IMR-90 (cell line): Measurements from ENCODE around the gene TAX1BP1. TPM values are rescaled to one million over a fixed set of nuclear protein-coding genes. Genes with fewer than 3 reads are reported as not detected.
A peak's percentile ranks its signal among the peaks of the same experiment; 100 is the strongest.

ENCODE experiments used
- ATAC-seq: fragments of 200-7000 bp; cut with Tn5 transposase; 2 replicates; pipeline ENCODE4 v1.9.1; 2020; ENCODE audit warnings: low read depth, mild to moderate bottlenecking, moderate library complexity
- BruUV-seq: library from RNA; stranded (reverse); fragments of 400-500 nt; replicated peaks from 2 replicates; lab custom pipeline; 2021; lab: Mats Ljungman, UMichigan
- CTCF ChIA-PET: fragments of 300-600 bp; formaldehyde crosslinking; extraction: SDS; loops from one replicate; lab custom pipeline; 2021; ENCODE audit warnings: antibody characterized with exemption; lab: Yijun Ruan, JAX
- POLR2A ChIA-PET: fragments of 300-600 bp; sonication (Branson Sonifier 250); formaldehyde crosslinking; loops from one replicate; lab custom pipeline; 2022; ENCODE audit warnings: antibody characterized with exemption; ENCODE audit not compliant: unreplicated experiment; lab: Charles Lee
- DNase-seq: peaks from one replicate; pipeline ENCODE4 v3.0.0; 2013
- H2AFZ ChIP-seq: replicated peaks from 2 replicates; pipeline ENCODE3; 2013; ENCODE audit warnings: low read length, mild to moderate bottlenecking; ENCODE audit not compliant: poor library complexity
- H2AK5ac ChIP-seq: 2 replicates; pipeline ENCODE4 v1.6.1; 2013; ENCODE audit warnings: low read depth, low read length, inconsistent platforms
- H2AK9ac ChIP-seq: replicated peaks from 2 replicates; pipeline ENCODE3; 2013; ENCODE audit warnings: mild to moderate bottlenecking, low read depth, low read length, moderate library complexity; ENCODE audit not compliant: poor library complexity
- H2BK120ac ChIP-seq: 2 replicates; pipeline ENCODE4 v1.6.1; 2013; ENCODE audit warnings: low read depth, low read length, inconsistent platforms
- H2BK15ac ChIP-seq: 3 replicates; pipeline ENCODE4 v1.6.1; 2013; ENCODE audit warnings: low read depth, low read length, inconsistent platforms
- H2BK20ac ChIP-seq: 2 replicates; pipeline ENCODE4 v1.6.1; 2013; ENCODE audit warnings: low read depth, mild to moderate bottlenecking, inconsistent platforms, low read length, moderate library complexity
- H2BK5ac ChIP-seq: 2 replicates; pipeline ENCODE4 v1.6.1; 2013; ENCODE audit warnings: mild to moderate bottlenecking, low read depth, low read length, inconsistent platforms; ENCODE audit not compliant: poor library complexity, severe bottlenecking
- H3K14ac ChIP-seq: replicated peaks from 2 replicates; pipeline ENCODE4 v1.6.1; 2013; ENCODE audit warnings: low read depth, low read length, inconsistent platforms
- H3K18ac ChIP-seq: 2 replicates; pipeline ENCODE4 v1.6.1; 2013; ENCODE audit warnings: low read depth, low read length, control low read depth
- H3K23ac ChIP-seq: 2 replicates; pipeline ENCODE4 v1.6.1; 2013; ENCODE audit warnings: low read depth, low read length, inconsistent platforms
- H3K27ac ChIP-seq: 2 replicates; pipeline ENCODE4 v1.5.1; 2013; ENCODE audit warnings: mild to moderate bottlenecking, control low read depth, low read length; ENCODE audit not compliant: insufficient read depth
- H3K27me3 ChIP-seq: 2 replicates; pipeline ENCODE4 v1.6.1; 2013; ENCODE audit warnings: low read length; ENCODE audit not compliant: control insufficient read depth, insufficient read depth
- H3K36me3 ChIP-seq: 2 replicates; pipeline ENCODE4 v1.6.1; 2013; ENCODE audit warnings: low read length, mixed read lengths; ENCODE audit not compliant: control insufficient read depth, insufficient read depth
- H3K4ac ChIP-seq: 2 replicates; pipeline ENCODE4 v1.6.1; 2013; ENCODE audit warnings: low read depth, low read length, inconsistent platforms
- H3K4me1 ChIP-seq: 2 replicates; pipeline ENCODE4 v1.6.1; 2013; ENCODE audit warnings: low read length, mixed read lengths; ENCODE audit not compliant: control insufficient read depth, insufficient read depth
- H3K4me2 ChIP-seq: 2 replicates; pipeline ENCODE4 v1.6.1; 2013; ENCODE audit warnings: low read depth, mild to moderate bottlenecking, control low read depth, low read length, moderate library complexity
- H3K4me3 ChIP-seq: 2 replicates; pipeline ENCODE4 v1.5.1; 2013; ENCODE audit warnings: low read depth, mild to moderate bottlenecking, control low read depth, low read length, moderate library complexity; ENCODE audit not compliant: insufficient read depth
- H3K56ac ChIP-seq: 2 replicates; pipeline ENCODE4 v1.6.1; 2013; ENCODE audit warnings: low read length, inconsistent platforms; ENCODE audit not compliant: insufficient read depth; ENCODE audit errors: extremely low read depth
- H3K79me1 ChIP-seq, 2 experiments: 2 replicates each; pipeline ENCODE4 v1.6.1; 2013; ENCODE audit warnings: low read length in 2 of 2, inconsistent platforms in 1 of 2, low read depth in 1 of 2
- H3K9ac ChIP-seq: 2 replicates; pipeline ENCODE4 v1.6.1; 2013; ENCODE audit warnings: low read depth, low read length, control low read depth
- H3K9me1 ChIP-seq: 2 replicates; pipeline ENCODE4 v1.6.1; 2013; ENCODE audit warnings: low read length, inconsistent platforms; ENCODE audit not compliant: insufficient read depth
- H3K9me3 ChIP-seq: 2 replicates; pipeline ENCODE4 v1.6.1; 2013; ENCODE audit warnings: low read length; ENCODE audit not compliant: control insufficient read depth, insufficient read depth
- H4K20me1 ChIP-seq: 2 replicates; pipeline ENCODE4 v1.6.1; 2013; ENCODE audit warnings: low read length, inconsistent platforms; ENCODE audit not compliant: insufficient read depth
- H4K5ac ChIP-seq: 2 replicates; pipeline ENCODE4 v1.6.1; 2013; ENCODE audit warnings: mild to moderate bottlenecking, low read depth, low read length, control low read depth
- H4K8ac ChIP-seq, 2 experiments: 2 replicates each; pipeline ENCODE4 v1.6.1; 2013; ENCODE audit warnings: low read depth in 2 of 2, low read length in 2 of 2, control low read depth in 1 of 2, inconsistent platforms in 1 of 2
- H4K91ac ChIP-seq: 2 replicates; pipeline ENCODE4 v1.6.1; 2013; ENCODE audit warnings: low read depth, low read length, inconsistent platforms; ENCODE audit not compliant: insufficient read depth
- BHLHE40 ChIP-seq: fragments of 150-350 bp; IDR thresholded peaks from 2 replicates; pipeline ENCODE4 v1.6.1; 2016; ENCODE audit warnings: mild to moderate bottlenecking, low read depth, low read length
- CHD1 ChIP-seq: IDR thresholded peaks from 2 replicates; pipeline ENCODE4 v1.6.1; 2012; ENCODE audit warnings: low read depth, low read length, improper control_type of control experiment
- ELK1 ChIP-seq: fragments of 150-350 bp; IDR thresholded peaks from 2 replicates; pipeline ENCODE4 v1.6.1; 2016; ENCODE audit warnings: low read depth, mild to moderate bottlenecking, low read length, moderate library complexity, borderline replicate concordance
- FOS ChIP-seq: fragments of 150-350 bp; IDR thresholded peaks from 2 replicates; pipeline ENCODE4 v1.6.1; 2016; ENCODE audit warnings: low read depth, low read length
- MAFK ChIP-seq: IDR thresholded peaks from 2 replicates; pipeline ENCODE4 v1.6.1; 2012; ENCODE audit warnings: low read depth, low read length, improper control_type of control experiment
- MAZ ChIP-seq: IDR thresholded peaks from 2 replicates; pipeline ENCODE4 v1.6.1; 2012; ENCODE audit warnings: low read depth, mild to moderate bottlenecking, low read length, improper control_type of control experiment, moderate library complexity, borderline replicate concordance
- MXI1 ChIP-seq: IDR thresholded peaks from 2 replicates; pipeline ENCODE4 v1.6.1; 2012; ENCODE audit warnings: low read depth, mild to moderate bottlenecking, low read length, moderate library complexity, borderline replicate concordance
- POLR2A ChIP-seq: IDR thresholded peaks from 2 replicates; pipeline ENCODE4 v1.6.1; 2012; ENCODE audit warnings: mild to moderate bottlenecking, low read depth, low read length
- RAD21 ChIP-seq: IDR thresholded peaks from 2 replicates; pipeline ENCODE4 v1.6.1; 2012; ENCODE audit warnings: low read length, improper control_type of control experiment
- RCOR1 ChIP-seq: IDR thresholded peaks from 2 replicates; pipeline ENCODE4 v1.6.1; 2012; ENCODE audit warnings: mild to moderate bottlenecking, low read length, improper control_type of control experiment; ENCODE audit not compliant: insufficient replicate concordance
- RFX5 ChIP-seq: IDR thresholded peaks from 2 replicates; pipeline ENCODE4 v1.8.0; 2012; ENCODE audit warnings: low read depth, mild to moderate bottlenecking, low read length, moderate library complexity
- WGBS, 2 experiments: methylation state at CpG; one replicate each; pipeline versions ENCODE4 v1.1.5 to v1.1.7; 2013; ENCODE audit warnings: missing lambda C conversion rate in 2 of 2; ENCODE audit not compliant: insufficient read length in 1 of 2; ENCODE audit errors: extremely low coverage in 2 of 2; 5-methylcytosine and 5-hydroxymethylcytosine counted together
- dilution Hi-C: fragments of 300-500 bp; cut with HindIII; formaldehyde crosslinking; loops from one replicate; pipeline ENCODE4 v1.14.3; 2018; ENCODE audit warnings: low sequenced_read_pairs; ENCODE audit not compliant: unreplicated experiment
- in situ Hi-C: fragments of 300-500 bp; cut with MboI; formaldehyde crosslinking; loops from 3 replicates; pipeline ENCODE4 v1.14.3; 2019; ENCODE audit warnings: low sequenced_read_pairs, inconsistent platforms, mixed read lengths
- intact Hi-C: fragments of 100-400 bp; cut with micrococcal nuclease; formaldehyde crosslinking; loops from 2 replicates; pipeline ENCODE4 v1.10.0; 2022
- polyA plus RNA-seq, 3 experiments: library from polyadenylated mRNA; depleted of rRNA; stranded (reverse); fragments of >200 nt; gene quantifications; 2 replicates each; pipeline ENCODE4 v1.2.3, GENCODE V29; 2012; ENCODE audit warnings: low replicate concordance in 1 of 3
- total RNA-seq: library from RNA; depleted of rRNA; stranded (reverse); fragments of >200 nt; gene quantifications from 2 replicates; pipeline ENCODE4 v1.2.3, GENCODE V29; 2012
- TF ChIP-seq, protein P1 (sequence below): fragments of 150-350 bp; IDR thresholded peaks from 2 replicates; pipeline ENCODE4 v1.6.1; 2017; ENCODE audit warnings: mild to moderate bottlenecking, antibody characterized with exemption, low read length, low read depth

The TAX1BP1 gene
- total and polyA plus RNA-seq, 2 of the 4 experiments (the other 2 are of a cell fraction), result 49.0 to 52.7 TPM

DNA sequence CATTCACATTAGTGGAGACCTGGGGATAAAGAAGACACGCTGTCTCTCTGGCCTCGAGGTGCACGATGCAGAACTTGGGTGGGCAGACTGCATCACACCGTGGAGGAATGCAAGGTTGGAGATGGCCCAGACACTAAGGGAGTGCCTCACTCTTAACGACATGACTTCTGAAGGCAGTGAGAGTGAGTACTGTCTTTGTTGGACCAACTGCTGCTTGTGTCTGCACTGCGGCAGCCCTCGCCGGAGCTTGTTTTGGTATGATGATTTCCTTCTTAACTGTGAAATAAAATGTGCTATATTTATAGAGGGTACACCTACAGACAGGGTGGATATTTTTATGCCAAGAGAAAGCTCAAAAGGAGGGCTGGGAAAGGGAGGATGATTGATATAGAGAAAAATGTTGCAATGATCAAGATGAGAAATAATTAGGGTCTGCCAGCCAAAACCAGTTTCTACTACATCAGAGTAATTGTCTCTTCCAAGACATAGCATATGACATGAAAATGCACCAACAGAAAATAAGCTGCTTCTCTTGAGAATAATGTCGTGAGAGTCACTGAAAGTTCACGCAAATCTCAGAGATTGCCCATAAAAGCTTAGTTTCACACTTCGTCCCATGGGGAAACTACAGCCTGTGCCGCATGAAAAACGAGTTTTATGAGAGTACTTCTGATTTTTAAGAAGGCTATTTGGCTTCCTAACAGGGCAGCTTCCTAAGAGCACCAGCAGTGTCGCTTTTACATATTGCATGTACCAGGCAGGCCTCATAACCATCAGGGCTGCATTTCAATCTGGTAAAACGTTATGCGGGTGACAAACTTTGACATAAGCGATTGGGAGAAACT lies 127.1 kb downstream of the TAX1BP1 start (continued):
- no peak for TF ChIP-seq RCOR1

DNA sequence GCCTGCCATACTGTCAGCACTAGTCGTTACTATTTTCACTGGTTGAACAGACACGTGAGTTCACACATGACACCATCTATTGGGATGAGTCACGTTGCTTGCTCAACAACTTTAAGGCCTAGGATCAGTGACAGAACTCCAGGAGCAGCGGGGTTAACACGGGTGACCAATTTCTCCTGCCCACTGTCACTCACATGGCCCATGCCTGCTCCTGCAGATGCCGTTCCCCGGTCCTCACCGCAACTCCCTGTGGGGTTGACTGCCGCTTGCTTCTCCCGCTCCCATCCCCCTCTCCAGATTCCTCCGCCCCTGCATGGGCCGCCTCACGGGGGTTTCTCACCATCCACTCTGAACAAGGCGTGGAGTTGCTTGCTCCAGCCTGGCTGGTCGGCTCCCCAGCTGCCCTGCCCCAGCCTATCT lies 128.2 kb downstream of the TAX1BP1 start:
- Histone ChIP-seq H2AK5ac (no peak overlapping the region), H3K27ac (no peak overlapping the region), H4K91ac (no peak overlapping the region), H2BK120ac (no peak overlapping the region), H3K4me2 (no peak overlapping the region), H3K4me3 (no peak overlapping the region), H3K79me1 (peaks cover 0 to 13% of the 10 kb centered on the region in 2 experiments; a peak in 2 of 4 replicates), H2BK5ac (no peak overlapping the region), H3K9me1 (no peaks in the 10 kb centered on the region), H2AK9ac (no peak overlapping the region), H3K14ac (no peak overlapping the region), H3K18ac (no peak overlapping the region), H4K5ac (no peak overlapping the region), H3K9me3 (no peaks in the 10 kb centered on the region), H2AFZ (no peak overlapping the region), H2BK15ac (no peak overlapping the region), H3K23ac (no peak overlapping the region), H3K36me3 (peaks cover 3% of the 10 kb centered on the region), H3K9ac (no peak overlapping the region), H2BK20ac (no peak overlapping the region), H3K56ac (no peak overlapping the region), H4K8ac (no peak overlapping the region), H3K27me3 (no peaks in the 10 kb centered on the region), H3K4me1 (no peaks in the 10 kb centered on the region), H3K4ac (no peak overlapping the region), H4K20me1 (peaks cover 4% of the 10 kb centered on the region; the same call in 1 of the 2 replicates)
- CTCF ChIA-PET, result no interaction called here
- POLR2A ChIA-PET, result no interaction called here
- in situ Hi-C loops (no loop called here), dilution Hi-C loops (no loop called here), intact Hi-C loops (no loop called here)
- ATAC-seq (no peak), DNase-seq (peak; percentile 29)
- no TSS peak for BruUV-seq
- WGBS, 2 experiments, result 93% methylated on average over 6 of the region's 15 CpGs; no CpG with 5 or more reads in 1 of the 2 experiments
- no peak for TF ChIP-seq RFX5
- TF ChIP-seq, protein P1, sequence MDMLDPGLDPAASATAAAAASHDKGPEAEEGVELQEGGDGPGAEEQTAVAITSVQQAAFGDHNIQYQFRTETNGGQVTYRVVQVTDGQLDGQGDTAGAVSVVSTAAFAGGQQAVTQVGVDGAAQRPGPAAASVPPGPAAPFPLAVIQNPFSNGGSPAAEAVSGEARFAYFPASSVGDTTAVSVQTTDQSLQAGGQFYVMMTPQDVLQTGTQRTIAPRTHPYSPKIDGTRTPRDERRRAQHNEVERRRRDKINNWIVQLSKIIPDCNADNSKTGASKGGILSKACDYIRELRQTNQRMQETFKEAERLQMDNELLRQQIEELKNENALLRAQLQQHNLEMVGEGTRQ, result no peak
- TF ChIP-seq FOS, result no peak
- TF ChIP-seq POLR2A, result no peak
- TF ChIP-seq RCOR1, result no peak
- no peak for TF ChIP-seq MAFK
- no peak for TF ChIP-seq MXI1
- TF ChIP-seq BHLHE40, result no peak
- no peak for TF ChIP-seq ELK1
- TF ChIP-seq CHD1, result no peak
- TF ChIP-seq MAZ, result no peak
- no peak for TF ChIP-seq RAD21
